ENCODE results near the gene TUFM.
"Not testable (repeated sequence)": the region's sequence is repeated elsewhere in the genome, so short reads cannot be mapped to it uniquely, and the experiment has no call there.

Gene TUFM

DNA sequence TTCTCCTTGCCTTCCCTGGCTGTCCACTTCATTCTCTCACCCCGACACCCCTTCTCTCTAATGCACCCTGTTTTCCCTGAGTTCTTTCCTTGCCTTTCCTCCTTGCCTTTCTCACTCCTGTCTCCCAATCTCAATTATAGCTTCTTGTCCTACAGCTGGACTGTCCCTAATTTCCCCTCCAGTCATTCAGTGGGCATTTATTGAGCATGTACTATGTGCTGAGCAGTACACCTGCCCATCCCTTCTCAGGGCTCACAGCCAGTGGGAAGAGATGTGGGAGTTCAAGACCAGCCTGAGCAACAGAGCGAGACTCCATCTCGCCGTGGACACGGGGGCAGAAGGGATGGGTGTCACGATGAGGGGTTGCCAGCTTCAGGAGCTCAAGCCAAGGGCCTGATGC is 37.9 kb upstream of the TUFM start:
- in situ Hi-C loops (cut with HindIII; ENCODE audit: low sequenced_read_pairs), result no loop called here
- no peak overlapping the region for H3K4me3 ChIP-seq (ENCODE audit: low read depth, low read length)
- TF ChIP-seq, protein P1, sequence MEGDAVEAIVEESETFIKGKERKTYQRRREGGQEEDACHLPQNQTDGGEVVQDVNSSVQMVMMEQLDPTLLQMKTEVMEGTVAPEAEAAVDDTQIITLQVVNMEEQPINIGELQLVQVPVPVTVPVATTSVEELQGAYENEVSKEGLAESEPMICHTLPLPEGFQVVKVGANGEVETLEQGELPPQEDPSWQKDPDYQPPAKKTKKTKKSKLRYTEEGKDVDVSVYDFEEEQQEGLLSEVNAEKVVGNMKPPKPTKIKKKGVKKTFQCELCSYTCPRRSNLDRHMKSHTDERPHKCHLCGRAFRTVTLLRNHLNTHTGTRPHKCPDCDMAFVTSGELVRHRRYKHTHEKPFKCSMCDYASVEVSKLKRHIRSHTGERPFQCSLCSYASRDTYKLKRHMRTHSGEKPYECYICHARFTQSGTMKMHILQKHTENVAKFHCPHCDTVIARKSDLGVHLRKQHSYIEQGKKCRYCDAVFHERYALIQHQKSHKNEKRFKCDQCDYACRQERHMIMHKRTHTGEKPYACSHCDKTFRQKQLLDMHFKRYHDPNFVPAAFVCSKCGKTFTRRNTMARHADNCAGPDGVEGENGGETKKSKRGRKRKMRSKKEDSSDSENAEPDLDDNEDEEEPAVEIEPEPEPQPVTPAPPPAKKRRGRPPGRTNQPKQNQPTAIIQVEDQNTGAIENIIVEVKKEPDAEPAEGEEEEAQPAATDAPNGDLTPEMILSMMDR (IDR thresholded peaks at IDR 0.05; ENCODE audit: low read depth, low read length), result no peak
- no peak for DNase-seq (ENCODE audit: low read depth, low spot score)

DNA sequence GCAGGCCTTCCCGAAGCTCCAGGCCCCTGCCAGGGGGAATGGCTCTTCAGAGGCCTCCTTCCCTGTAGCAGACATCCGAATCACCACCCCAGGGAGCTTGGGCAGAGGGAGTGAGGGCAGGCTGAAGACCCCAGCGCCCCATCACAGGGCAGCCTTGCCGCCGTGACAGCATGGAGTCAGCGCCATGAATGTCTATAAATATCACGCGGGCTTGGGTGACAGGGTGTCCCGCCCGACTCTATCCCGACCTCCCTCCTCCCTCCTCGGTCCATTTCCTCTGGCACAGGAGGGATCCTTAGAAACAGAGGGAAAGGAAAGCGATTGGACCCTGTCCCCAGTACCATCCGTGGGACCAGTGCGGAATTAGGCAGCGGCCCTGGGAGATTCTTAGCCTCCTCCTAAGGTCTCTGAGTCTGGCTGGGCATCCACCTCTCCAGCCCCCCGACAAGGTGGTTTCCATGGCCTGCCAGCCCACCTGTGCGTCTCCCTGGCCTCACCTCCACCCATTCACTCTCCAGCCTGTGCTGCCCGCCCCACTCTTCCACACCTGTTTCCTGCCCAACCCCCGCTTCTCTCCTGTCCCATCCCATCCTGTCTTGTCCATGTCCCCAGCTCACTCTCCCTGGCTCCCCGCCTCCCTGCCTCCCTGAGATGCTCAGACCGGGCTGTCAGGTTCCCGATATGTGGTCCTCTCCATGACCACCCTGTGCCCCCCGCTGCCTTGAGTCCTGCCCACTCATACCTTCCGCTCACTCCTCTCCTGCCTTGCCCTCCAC is 37.3 kb upstream of the TUFM start:
- TF ChIP-seq, protein P1 (IDR thresholded peaks at IDR 0.05; ENCODE audit: low read depth, low read length), result no peak
- no peak for DNase-seq (ENCODE audit: low read depth, low spot score)
- in situ Hi-C loops (cut with HindIII; ENCODE audit: low sequenced_read_pairs), result no loop called here
- H3K4me3 ChIP-seq (ENCODE audit: low read depth, low read length), result no peak overlapping the region

DNA sequence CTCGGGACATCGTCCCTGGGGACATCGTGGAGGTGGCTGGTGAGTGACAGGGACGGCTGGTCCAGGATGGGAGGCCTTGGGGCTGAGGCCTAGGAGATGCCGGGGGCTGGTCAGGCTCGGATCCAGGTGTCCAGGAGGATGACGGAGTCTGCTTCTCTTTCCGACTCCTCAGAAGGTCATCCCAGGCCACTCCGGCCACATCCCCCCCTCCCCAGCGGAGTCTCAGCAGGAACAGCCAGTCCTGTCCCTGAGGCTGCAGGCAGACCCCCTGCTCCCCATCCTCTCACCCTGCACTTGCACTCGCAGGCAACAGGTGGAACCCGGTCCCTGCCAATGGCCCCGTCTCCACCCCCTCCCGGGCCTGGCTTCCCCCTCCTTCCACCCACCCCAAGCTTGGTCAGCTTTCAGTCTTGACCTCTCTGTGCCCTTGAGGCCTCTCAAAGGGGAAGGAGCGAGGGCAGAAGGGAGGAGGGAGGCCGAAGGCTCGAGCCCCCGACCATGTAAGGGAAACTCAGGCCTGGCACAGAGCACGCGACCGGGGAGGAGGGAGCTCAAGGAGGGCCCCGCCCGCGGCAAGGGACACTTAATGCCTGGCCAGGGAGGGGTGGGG is 36.5 kb upstream of the TUFM start:
- no peak overlapping the region for H3K4me3 ChIP-seq (ENCODE audit: low read depth, low read length)
- no peak for DNase-seq (ENCODE audit: low read depth, low spot score)
- TF ChIP-seq, protein P1 (IDR thresholded peaks at IDR 0.05; ENCODE audit: low read depth, low read length), result no peak
- in situ Hi-C loops (cut with HindIII; ENCODE audit: low sequenced_read_pairs), result no loop called here

DNA sequence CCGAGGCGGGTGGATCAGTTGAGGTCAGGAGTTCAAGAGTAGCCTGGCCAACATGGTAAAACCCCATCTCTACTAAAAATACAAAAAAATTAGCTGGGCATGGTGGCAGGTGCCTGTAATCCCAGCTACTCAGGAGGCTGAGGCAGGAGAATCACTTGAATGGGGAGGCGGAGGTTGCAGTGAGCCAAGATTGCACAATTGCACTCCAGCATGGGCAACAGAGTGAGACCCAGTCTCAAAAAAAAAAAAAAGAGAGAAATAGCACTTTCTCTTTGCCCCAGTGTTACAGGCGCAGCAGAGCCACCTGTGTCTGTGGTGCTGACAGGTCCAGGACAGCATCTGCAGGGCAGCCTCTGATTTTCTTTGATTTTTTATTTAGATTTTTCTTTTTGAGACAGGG is 35.4 kb upstream of the TUFM start:
- in situ Hi-C loops (cut with HindIII; ENCODE audit: low sequenced_read_pairs); DNase-seq (ENCODE audit: low read depth, low spot score); H3K4me3 ChIP-seq (ENCODE audit: low read depth, low read length): not testable (repeated sequence)

DNA sequence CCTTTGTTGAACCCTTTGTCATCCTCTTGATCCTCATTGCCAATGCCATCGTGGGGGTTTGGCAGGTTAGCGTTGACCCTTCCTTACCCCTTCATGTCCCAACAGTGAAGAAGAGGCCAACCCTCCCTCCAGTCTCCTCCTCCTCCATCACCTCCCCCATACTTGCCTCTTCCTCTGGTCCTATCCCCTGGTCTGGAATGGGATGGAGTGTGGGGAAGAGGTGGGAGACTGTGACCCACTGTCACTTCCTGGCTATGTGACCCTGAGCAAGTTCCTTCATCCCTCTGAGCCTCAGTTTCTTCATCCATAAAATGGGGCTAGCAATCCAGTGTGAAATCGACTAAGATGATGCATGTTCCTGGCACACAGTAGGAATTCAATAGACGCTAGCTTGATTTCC is 34.8 kb upstream of the TUFM start:
- no peak overlapping the region for H3K4me3 ChIP-seq (ENCODE audit: low read depth, low read length)
- no peak for DNase-seq (ENCODE audit: low read depth, low spot score)
- TF ChIP-seq, protein P1 (IDR thresholded peaks at IDR 0.05; ENCODE audit: low read depth, low read length), result no peak
- in situ Hi-C loops (cut with HindIII; ENCODE audit: low sequenced_read_pairs), result no loop called here

DNA sequence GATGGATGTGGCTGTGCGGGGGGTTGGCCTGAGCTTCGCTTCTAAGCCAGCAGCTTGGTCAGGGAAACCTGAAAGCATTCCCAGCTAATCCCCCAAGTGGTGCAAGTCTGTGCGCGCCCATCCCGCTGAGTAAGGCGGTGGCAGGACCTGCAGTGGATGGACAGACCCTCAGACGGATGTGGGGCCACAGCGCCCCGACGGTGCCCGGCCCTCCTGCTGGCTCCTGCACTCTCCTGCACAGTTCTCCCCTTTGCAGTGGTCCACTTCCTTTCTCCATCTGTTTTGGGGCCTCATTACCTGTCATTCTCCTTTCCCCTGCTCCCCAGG is 34.4 kb upstream of the TUFM start:
- DNase-seq (ENCODE audit: low read depth, low spot score), result no peak
- in situ Hi-C loops (cut with HindIII; ENCODE audit: low sequenced_read_pairs), result no loop called here
- TF ChIP-seq, protein P1 (IDR thresholded peaks at IDR 0.05; ENCODE audit: low read depth, low read length), result no peak
- H3K4me3 ChIP-seq (ENCODE audit: low read depth, low read length), result peak overlapping the region; percentile 70

DNA sequence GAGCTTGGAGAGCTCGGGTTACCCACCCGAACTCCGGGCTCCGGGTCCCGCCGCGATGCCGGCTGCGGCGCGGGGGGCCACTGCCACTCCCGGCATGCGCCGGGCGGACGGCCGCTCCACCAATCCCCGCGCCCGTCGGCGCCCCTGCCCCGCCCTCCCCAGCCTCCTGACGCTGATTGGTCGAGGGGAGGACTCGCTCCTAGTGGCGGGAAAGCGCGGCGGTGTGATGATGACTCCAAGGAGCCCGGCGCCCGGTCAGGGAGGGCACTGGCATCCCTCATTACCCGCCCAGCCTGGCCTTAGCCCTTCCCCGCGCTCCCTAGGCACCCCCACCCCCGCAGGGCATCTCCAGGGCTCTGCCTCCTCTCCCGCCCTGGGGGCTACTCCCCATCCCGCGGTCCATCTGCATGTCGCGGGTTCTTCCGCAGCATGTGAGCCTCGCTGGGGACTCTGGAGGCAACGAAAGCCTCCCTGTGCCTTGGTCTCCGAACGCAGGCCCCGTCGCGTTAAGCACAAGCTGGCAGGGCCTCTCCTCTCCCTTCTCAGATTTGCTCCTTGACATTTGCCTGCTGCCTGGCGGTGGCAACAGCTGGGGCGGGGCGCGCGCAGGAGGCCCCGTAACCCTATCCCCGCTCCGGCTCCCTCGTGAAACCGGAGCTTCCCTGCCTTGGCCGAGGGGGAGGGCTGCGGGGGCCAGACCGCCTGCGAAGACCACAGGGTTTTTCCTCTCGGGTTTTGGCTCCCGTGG is 33.9 kb upstream of the TUFM start:
- in situ Hi-C loops (cut with HindIII; ENCODE audit: low sequenced_read_pairs), result no loop called here
- H3K4me3 ChIP-seq (ENCODE audit: low read depth, low read length), result peak overlapping the region; percentile 70
- peak; percentile 88 for DNase-seq (ENCODE audit: low read depth, low spot score)
- TF ChIP-seq, protein P1 (IDR thresholded peaks at IDR 0.05; ENCODE audit: low read depth, low read length), result no peak

Data from astrocyte of the spinal cord (primary cell).